HepG2 (cell line): ENCODE data around the gene DHRS1. TPM values are rescaled to one million over a fixed set of nuclear protein-coding genes. Genes with fewer than 3 reads are reported as not detected.

Source experiments
- ESRRA ChIP-seq: sonication (generic); formaldehyde crosslinking; IDR thresholded peaks from 2 replicates; pipeline ENCODE4 v1.5.1; 2020; ENCODE audit warnings: mild to moderate bottlenecking, low read depth, missing genetic modification reagents
- IRX3 ChIP-seq: sonication (generic); formaldehyde crosslinking; IDR thresholded peaks from 2 replicates; pipeline ENCODE4 v1.8.1; 2023; ENCODE audit warnings: mild to moderate bottlenecking, low read depth, missing genetic modification reagents, borderline replicate concordance
- KLF12 ChIP-seq: sonication (generic); formaldehyde crosslinking; IDR thresholded peaks from 2 replicates; pipeline ENCODE4 v1.4.0; 2020; ENCODE audit warnings: missing genetic modification reagents, borderline replicate concordance
- KMT2B ChIP-seq: IDR thresholded peaks from 2 replicates; pipeline ENCODE4 v1.6.1; 2016; ENCODE audit warnings: missing genetic modification reagents, missing compliant biosample characterization
- MBD4 ChIP-seq: IDR thresholded peaks from 2 replicates; pipeline ENCODE4 v1.6.1; 2012; ENCODE audit warnings: low read length, inconsistent platforms, borderline replicate concordance
- PPARG ChIP-seq: conservative IDR thresholded peaks from 2 replicates; pipeline ENCODE4 v1.6.1; 2016; ENCODE audit warnings: missing biosample characterization, missing genetic modification reagents
- RARG ChIP-seq: sonication (generic); formaldehyde crosslinking; IDR thresholded peaks from 2 replicates; pipeline ENCODE4 v1.4.0; 2020; ENCODE audit warnings: low read depth, mild to moderate bottlenecking, missing genetic modification reagents
- SMARCC2 ChIP-seq: fragments of 450-650 bp; IDR thresholded peaks from 2 replicates; pipeline ENCODE4 v1.6.1; 2017; ENCODE audit warnings: antibody characterized with exemption, mild to moderate bottlenecking
- TBX3 ChIP-seq: fragments of 450-650 bp; IDR thresholded peaks from 2 replicates; pipeline ENCODE4 v1.6.1; 2017; ENCODE audit warnings: antibody characterized with exemption, mild to moderate bottlenecking, inconsistent platforms, borderline replicate concordance
- TOPORS ChIP-seq: sonication (generic); formaldehyde crosslinking; IDR thresholded peaks from 2 replicates; pipeline ENCODE4 v1.8.0; 2023; ENCODE audit warnings: mild to moderate bottlenecking, missing genetic modification reagents
- YEATS2 ChIP-seq: sonication (generic); formaldehyde crosslinking; IDR thresholded peaks from 2 replicates; pipeline ENCODE4 v1.4.0; 2020; ENCODE audit warnings: missing genetic modification reagents, borderline replicate concordance
- YY1 ChIP-seq: IDR thresholded peaks from 2 replicates; pipeline ENCODE4 v1.6.1; 2011; ENCODE audit warnings: low read length, low read depth, moderate library complexity, mild to moderate bottlenecking; ENCODE audit not compliant: insufficient read depth, insufficient replicate concordance
- ZFX ChIP-seq: sonication (generic); formaldehyde crosslinking; IDR thresholded peaks from 2 replicates; pipeline ENCODE4 v1.4.0; 2020; ENCODE audit warnings: mild to moderate bottlenecking, low read depth, missing genetic modification reagents, moderate library complexity
- ZNF430 ChIP-seq: sonication (generic); formaldehyde crosslinking; IDR thresholded peaks from 2 replicates; pipeline ENCODE4 v1.9.0; 2021; ENCODE audit warnings: mild to moderate bottlenecking, missing genetic modification reagents
- ZNF605 ChIP-seq: sonication (generic); formaldehyde crosslinking; IDR thresholded peaks from 2 replicates; pipeline ENCODE4 v1.8.0; 2022; ENCODE audit warnings: mild to moderate bottlenecking, missing genetic modification reagents
- ZNF747 ChIP-seq: sonication (generic); formaldehyde crosslinking; IDR thresholded peaks from 2 replicates; pipeline ENCODE4 v1.8.1; 2023; ENCODE audit warnings: missing genetic modification reagents, mild to moderate bottlenecking, borderline replicate concordance
- ZNF761 ChIP-seq: sonication (generic); formaldehyde crosslinking; conservative IDR thresholded peaks from 2 replicates; pipeline ENCODE4 v1.4.0; 2020; ENCODE audit warnings: mild to moderate bottlenecking, missing genetic modification reagents
- ZNF768 ChIP-seq: sonication (generic); formaldehyde crosslinking; IDR thresholded peaks from 2 replicates; pipeline ENCODE4 v1.4.0; 2020; ENCODE audit warnings: missing genetic modification reagents
- polyA plus RNA-seq, 8 experiments: library from polyadenylated mRNA; depleted of rRNA in 3 of 8; stranded (reverse) in 7 of 8; unstranded in 1 of 8; fragments of >200 nt; fragmentation: Illumina TruSeq in 4 of 8; extraction: Trizol in 4 of 8; gene quantifications; 2 replicates each; pipeline versions ENCODE4 v1.2.1 to v1.2.3, GENCODE V29; 2011 to 2016; ENCODE audit warnings: low read depth in 4 of 8, missing spikeins in 1 of 8, mixed read lengths in 1 of 8; ENCODE audit not compliant: insufficient read depth in 1 of 8
- total RNA-seq, 5 experiments: library from RNA; depleted of rRNA; stranded (reverse); fragments of >200 nt; fragmentation: Illumina TruSeq; extraction: Trizol; gene quantifications; 2 replicates each; pipeline ENCODE4 v1.2.3, GENCODE V29; 2016; ENCODE audit warnings: low read depth in 1 of 5
- TF ChIP-seq, protein P1 (sequence below), 2 experiments: fragments of 450-650 bp in 1 of 2; sonication (generic) in 1 of 2; formaldehyde crosslinking; IDR thresholded peaks; 2 replicates each; pipeline versions ENCODE4 v1.5.0 to v1.8.0; 2020 to 2022; ENCODE audit warnings: mild to moderate bottlenecking in 1 of 2, missing genetic modification reagents in 1 of 2
- TF ChIP-seq, protein P2 (sequence below), 2 experiments: fragments of 450-650 bp in 1 of 2; sonication (generic) in 1 of 2; formaldehyde crosslinking in 1 of 2; IDR thresholded peaks; 2 replicates each; pipeline versions ENCODE4 v1.6.1 to v1.8.0; 2016 to 2022; ENCODE audit warnings: antibody characterized with exemption in 1 of 2, mild to moderate bottlenecking in 1 of 2, missing genetic modification reagents in 1 of 2

The DHRS1 gene
- total and polyA plus RNA-seq, 2 of the 13 experiments (the other 11 are each of a cell fraction or from before 2014, with no cell fraction given) = 49.8 to 60.8 TPM

DNA sequence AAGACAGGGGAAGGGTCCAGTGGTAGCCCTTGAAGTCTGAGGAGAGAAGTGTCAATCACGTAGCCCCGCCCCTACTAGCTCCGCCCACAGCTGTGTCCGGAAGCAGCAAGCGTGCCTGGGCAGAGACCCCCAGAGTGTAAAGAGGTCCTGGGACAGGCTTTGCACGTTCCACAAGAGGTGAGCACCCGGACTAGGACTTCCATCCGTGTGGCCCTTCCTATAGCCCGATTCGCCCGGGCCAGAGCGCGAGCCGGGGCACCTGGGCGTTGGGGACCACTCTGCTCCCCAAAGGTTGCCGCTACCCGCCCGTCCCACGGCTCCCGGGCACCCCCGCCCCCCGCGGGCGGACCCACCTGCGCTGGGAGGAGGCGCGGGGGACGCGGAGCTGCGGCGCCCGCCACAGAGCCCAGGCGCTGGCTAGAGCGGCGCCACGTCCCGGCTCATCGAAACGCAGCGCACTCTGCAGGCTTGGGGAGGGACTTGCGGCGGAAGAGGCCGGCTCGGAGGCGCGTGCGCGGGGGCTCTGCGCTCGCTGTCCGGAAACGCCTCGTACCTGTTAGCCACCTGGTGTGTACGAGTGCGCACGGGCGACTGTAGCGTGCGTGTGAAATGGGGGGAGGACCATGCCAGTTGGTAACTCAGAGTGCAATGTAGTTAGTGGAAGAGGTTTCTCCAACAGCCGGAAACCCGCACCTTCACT, 28.3 kb downstream of the DHRS1 start, which contains the start of gene RABGGTA (continued):
- TF ChIP-seq, protein P1, sequence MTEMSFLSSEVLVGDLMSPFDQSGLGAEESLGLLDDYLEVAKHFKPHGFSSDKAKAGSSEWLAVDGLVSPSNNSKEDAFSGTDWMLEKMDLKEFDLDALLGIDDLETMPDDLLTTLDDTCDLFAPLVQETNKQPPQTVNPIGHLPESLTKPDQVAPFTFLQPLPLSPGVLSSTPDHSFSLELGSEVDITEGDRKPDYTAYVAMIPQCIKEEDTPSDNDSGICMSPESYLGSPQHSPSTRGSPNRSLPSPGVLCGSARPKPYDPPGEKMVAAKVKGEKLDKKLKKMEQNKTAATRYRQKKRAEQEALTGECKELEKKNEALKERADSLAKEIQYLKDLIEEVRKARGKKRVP (CRISPR knock-in tag; IDR thresholded peaks at IDR 0.05) = peak in 1 of 2 experiments; percentile 88; a peak in 2 of 4 replicates
- no peak for TF ChIP-seq MBD4
- peak; percentile 100 for TF ChIP-seq ZNF430 (CRISPR knock-in tag)
- TF ChIP-seq YY1 = peak; percentile 90
- peak; percentile 99 for TF ChIP-seq KMT2B (CRISPR knock-in tag)
- peak; percentile 90 for TF ChIP-seq IRX3
- no peak for TF ChIP-seq SMARCC2
- peak; percentile 95 for TF ChIP-seq ESRRA (CRISPR knock-in tag)
- peak; percentile 99 for TF ChIP-seq TOPORS (CRISPR knock-in tag)
- peak; percentile 92 for TF ChIP-seq ZNF768 (CRISPR knock-in tag)
- TF ChIP-seq KLF12 = peak; percentile 100
- TF ChIP-seq PPARG (CRISPR knock-in tag) = peak; percentile 85
- peak; percentile 98 for TF ChIP-seq YEATS2 (CRISPR knock-in tag)
- peak; percentile 66 for TF ChIP-seq TBX3
- TF ChIP-seq ZNF605 = peak; percentile 99
- TF ChIP-seq RARG (CRISPR knock-in tag) = peak; percentile 69; the same call in 1 of the 2 replicates
- peak; percentile 87 for TF ChIP-seq ZFX (CRISPR knock-in tag)
- peak; percentile 99 for TF ChIP-seq ZNF761 (CRISPR knock-in tag)
- TF ChIP-seq ZNF747 = peak; percentile 83
- TF ChIP-seq, protein P2, sequence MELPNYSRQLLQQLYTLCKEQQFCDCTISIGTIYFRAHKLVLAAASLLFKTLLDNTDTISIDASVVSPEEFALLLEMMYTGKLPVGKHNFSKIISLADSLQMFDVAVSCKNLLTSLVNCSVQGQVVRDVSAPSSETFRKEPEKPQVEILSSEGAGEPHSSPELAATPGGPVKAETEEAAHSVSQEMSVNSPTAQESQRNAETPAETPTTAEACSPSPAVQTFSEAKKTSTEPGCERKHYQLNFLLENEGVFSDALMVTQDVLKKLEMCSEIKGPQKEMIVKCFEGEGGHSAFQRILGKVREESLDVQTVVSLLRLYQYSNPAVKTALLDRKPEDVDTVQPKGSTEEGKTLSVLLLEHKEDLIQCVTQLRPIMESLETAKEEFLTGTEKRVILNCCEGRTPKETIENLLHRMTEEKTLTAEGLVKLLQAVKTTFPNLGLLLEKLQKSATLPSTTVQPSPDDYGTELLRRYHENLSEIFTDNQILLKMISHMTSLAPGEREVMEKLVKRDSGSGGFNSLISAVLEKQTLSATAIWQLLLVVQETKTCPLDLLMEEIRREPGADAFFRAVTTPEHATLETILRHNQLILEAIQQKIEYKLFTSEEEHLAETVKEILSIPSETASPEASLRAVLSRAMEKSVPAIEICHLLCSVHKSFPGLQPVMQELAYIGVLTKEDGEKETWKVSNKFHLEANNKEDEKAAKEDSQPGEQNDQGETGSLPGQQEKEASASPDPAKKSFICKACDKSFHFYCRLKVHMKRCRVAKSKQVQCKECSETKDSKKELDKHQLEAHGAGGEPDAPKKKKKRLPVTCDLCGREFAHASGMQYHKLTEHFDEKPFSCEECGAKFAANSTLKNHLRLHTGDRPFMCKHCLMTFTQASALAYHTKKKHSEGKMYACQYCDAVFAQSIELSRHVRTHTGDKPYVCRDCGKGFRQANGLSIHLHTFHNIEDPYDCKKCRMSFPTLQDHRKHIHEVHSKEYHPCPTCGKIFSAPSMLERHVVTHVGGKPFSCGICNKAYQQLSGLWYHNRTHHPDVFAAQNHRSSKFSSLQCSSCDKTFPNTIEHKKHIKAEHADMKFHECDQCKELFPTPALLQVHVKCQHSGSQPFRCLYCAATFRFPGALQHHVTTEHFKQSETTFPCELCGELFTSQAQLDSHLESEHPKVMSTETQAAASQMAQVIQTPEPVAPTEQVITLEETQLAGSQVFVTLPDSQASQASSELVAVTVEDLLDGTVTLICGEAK (IDR thresholded peaks at IDR 0.05) = no peak
- TF ChIP-seq, protein P2 (CRISPR knock-in tag; IDR thresholded peaks at IDR 0.05) = peak; percentile 94
